Naive thymus-derived CD8-positive, alpha-beta T cell (primary cell): Measurements from ENCODE around the gene A4GNT. TPM values are rescaled to one million over a fixed set of nuclear protein-coding genes. Genes with fewer than 3 reads are reported as not detected.
A peak's percentile ranks its signal among the peaks of the same experiment; 100 is the strongest.
"Not testable (repeated sequence)": the region's sequence is repeated elsewhere in the genome, so short reads cannot be mapped to it uniquely, and the experiment has no call there.

Experiments used
- ATAC-seq, 2 donors: fragments of 150-1000 bp; cut with Tn5 transposase in 1 of 2; sonication (Bioruptor Pico), chemical (Tn5 transposase) in 1 of 2; 1 replicate in 1 of 2; 2 replicates in 1 of 2; pipeline ENCODE4 v1.10.0; 2021; ENCODE audit warnings: mild to moderate bottlenecking in 2 of 2, moderate library complexity in 2 of 2
- POLR2A ChIA-PET: fragments of 350-600 bp; sonication (Branson Sonifier 250); formaldehyde crosslinking; loops from one replicate; lab custom pipeline; 2021; ENCODE audit warnings: antibody characterized with exemption; lab: Charles Lee
- DNase-seq, 10 donors: peaks; one replicate each; pipeline versions ENCODE4 v3.0.0 to v3.0.0-alpha.2; 2020 to 2022
- H3K27ac Mint-ChIP-seq, 10 donors: one replicate each; pipeline ENCODE4 v1.8.0; 2020 to 2022; ENCODE audit warnings: mild to moderate bottlenecking in 10 of 10, mixed read lengths in 10 of 10, moderate library complexity in 4 of 10, inconsistent platforms in 1 of 10
- H3K27me3 Mint-ChIP-seq, 5 donors: one replicate each; pipeline ENCODE4 v1.8.0; 2021 to 2022; ENCODE audit warnings: mixed read lengths in 5 of 5
- H3K36me3 Mint-ChIP-seq, 3 donors: one replicate each; pipeline ENCODE4 v1.8.0; 2020 to 2022; ENCODE audit warnings: mixed read lengths in 3 of 3, mild to moderate bottlenecking in 2 of 3, inconsistent platforms in 1 of 3
- H3K4me1 Mint-ChIP-seq, 4 donors: one replicate each; pipeline ENCODE4 v1.8.0; 2021 to 2022; ENCODE audit warnings: mixed read lengths in 4 of 4
- H3K4me3 Mint-ChIP-seq, 10 donors: one replicate each; pipeline ENCODE4 v1.8.0; 2020 to 2022; ENCODE audit warnings: mild to moderate bottlenecking in 10 of 10, mixed read lengths in 10 of 10, moderate library complexity in 6 of 10, inconsistent platforms in 1 of 10
- H3K9me3 Mint-ChIP-seq, 9 donors: one replicate each; pipeline ENCODE4 v1.8.0; 2020 to 2022; ENCODE audit warnings: mixed read lengths in 9 of 9, mild to moderate bottlenecking in 3 of 9, inconsistent platforms in 1 of 9, moderate library complexity in 1 of 9
- polyA plus RNA-seq, 3 donors: library from polyadenylated mRNA; unstranded; fragments of 300-500 nt; fragmentation: Illumina TruSeq; gene quantifications; one replicate each; pipeline ENCODE4 v1.2.3, GENCODE V29; 2021
- total RNA-seq, 8 experiments: library from RNA in 2 of 8; stranded (reverse) in 2 of 8; gene quantifications; one replicate each; pipeline ENCODE4 v1.2.3 and lab custom pipeline; 2021 to 2026

The A4GNT gene
- total and polyA plus RNA-seq, 5 experiments from 2014 or later: not detected

DNA sequence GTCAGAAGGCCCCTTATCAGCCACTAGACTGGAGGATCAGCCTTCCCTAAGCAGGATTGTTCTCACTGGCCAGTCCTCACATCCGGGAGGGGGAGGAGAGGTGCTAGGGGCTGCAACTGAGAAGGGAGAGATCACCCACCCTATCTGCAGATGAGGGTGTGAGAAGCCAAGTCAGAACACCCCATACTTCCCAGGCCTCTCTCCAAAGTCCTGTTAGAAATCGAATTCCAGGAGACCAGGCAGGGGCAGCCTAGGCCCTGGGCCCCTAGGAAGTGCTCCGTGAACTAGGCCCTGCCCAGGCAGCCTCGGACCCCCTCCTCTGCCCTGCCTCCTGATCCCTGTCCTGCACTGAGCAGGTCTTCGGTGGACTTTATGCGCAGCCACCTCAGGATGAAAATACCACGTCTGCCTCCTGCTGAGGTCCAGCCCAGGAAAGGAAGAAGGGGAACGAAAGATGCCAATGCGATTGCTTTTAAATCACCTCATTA lies 17.7 kb downstream of the A4GNT start:
- POLR2A ChIA-PET: no interaction called here
- Mint-ChIP-seq H3K4me3 (peak overlapping the region; percentile 46 to 83 (median 75)), H3K4me1 (peaks cover 5 to 21% (median 14%) of the 10 kb centered on the region in 4 donors), H3K27me3 (peaks cover 22 to 78% (median 40%) of the 10 kb centered on the region in 5 donors), H3K9me3 (peaks cover 0 to 2% (median 0%) of the 10 kb centered on the region in 9 donors), H3K27ac (no peak overlapping the region), H3K36me3 (no peaks in the 10 kb centered on the region)
- no peak for DNase-seq
- ATAC-seq: no peak

DNA sequence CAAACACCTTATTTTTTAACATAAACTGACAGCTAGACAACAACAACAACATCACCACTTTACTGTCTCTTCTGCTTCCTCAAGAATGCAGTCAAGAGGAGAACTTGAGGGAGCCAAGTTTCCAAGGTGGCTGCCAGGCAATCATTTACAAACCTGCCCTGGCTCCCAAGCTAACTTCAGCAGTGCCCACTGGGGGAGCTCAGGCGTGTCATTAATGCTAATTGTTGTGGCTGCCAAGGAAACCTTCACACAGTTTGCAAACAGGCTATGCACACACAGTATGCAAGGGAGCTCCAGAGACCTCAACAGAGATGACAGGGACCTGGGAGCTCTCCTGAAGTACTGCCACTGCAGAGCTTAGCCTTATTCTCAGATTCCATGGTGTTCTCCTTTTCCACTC lies 18.9 kb downstream of the A4GNT start:
- H3K27ac Mint-ChIP-seq: no peak overlapping the region
- H3K9me3 Mint-ChIP-seq: peaks cover 0 to 2% (median 0%) of the 10 kb centered on the region in 9 donors
- H3K4me1 Mint-ChIP-seq: peaks cover 5 to 21% (median 14%) of the 10 kb centered on the region in 4 donors
- no peak for ATAC-seq
- H3K27me3 Mint-ChIP-seq: peaks cover 19 to 73% (median 39%) of the 10 kb centered on the region in 5 donors
- DNase-seq: no peak
- peak overlapping the region in 2 of 10 donors; percentile 29 to 52 for H3K4me3 Mint-ChIP-seq
- POLR2A ChIA-PET: no interaction called here
- H3K36me3 Mint-ChIP-seq: no peaks in the 10 kb centered on the region

DNA sequence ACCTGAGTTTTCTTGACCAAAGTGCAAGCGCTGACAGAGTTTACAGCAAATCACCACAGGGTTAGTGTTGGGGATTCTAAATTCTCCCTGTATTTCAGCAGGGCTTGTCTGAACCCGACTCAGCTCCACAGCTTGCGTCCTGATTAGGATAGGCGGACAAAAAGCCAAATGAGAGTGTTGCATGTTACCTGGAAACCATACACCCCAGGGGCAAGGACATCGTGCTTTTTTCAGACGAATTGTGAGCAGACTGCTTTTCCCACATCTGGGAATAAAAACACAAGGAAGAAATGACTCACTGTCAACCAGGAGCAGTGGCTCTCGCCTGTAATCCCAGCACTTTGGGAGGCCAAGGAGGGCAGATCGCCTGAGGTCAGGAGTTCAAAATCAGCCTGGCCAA lies 19.8 kb downstream of the A4GNT start:
- peaks cover 0 to 2% (median 0%) of the 10 kb centered on the region in 9 donors for H3K9me3 Mint-ChIP-seq
- H3K36me3 Mint-ChIP-seq: no peaks in the 10 kb centered on the region
- DNase-seq: no peak
- H3K4me1 Mint-ChIP-seq: peaks cover 5 to 21% (median 14%) of the 10 kb centered on the region in 4 donors
- no peak overlapping the region for H3K4me3 Mint-ChIP-seq
- POLR2A ChIA-PET: no interaction called here
- H3K27ac Mint-ChIP-seq: no peak overlapping the region
- no peak for ATAC-seq
- peaks cover 19 to 72% (median 40%) of the 10 kb centered on the region in 5 donors for H3K27me3 Mint-ChIP-seq

DNA sequence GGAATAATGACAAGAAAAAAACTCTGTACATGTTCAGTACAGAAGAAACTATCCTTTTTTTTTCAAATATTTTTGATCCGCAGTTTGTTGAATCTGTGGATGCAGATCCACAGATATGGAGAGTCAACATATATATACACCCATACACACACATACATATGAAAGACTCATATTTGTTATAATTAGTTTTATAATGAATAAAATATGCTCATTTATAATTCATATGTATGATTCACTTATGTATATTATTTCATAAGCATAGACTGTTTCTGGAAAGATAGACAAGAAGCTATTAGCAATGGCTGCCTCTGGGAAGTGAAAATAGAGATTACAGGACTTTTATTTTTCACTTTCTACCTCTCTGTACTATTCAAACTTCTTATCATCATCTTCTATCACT lies 26.6 kb downstream of the A4GNT start:
- Mint-ChIP-seq H3K4me1 (no peaks in the 10 kb centered on the region), H3K27me3 (peaks cover 7 to 19% (median 13%) of the 10 kb centered on the region in 5 donors), H3K9me3 (no peaks in the 10 kb centered on the region), H3K4me3 (no peak overlapping the region), H3K27ac (no peak overlapping the region), H3K36me3 (no peaks in the 10 kb centered on the region)
- DNase-seq: no peak
- ATAC-seq: no peak
- POLR2A ChIA-PET: no interaction called here

DNA sequence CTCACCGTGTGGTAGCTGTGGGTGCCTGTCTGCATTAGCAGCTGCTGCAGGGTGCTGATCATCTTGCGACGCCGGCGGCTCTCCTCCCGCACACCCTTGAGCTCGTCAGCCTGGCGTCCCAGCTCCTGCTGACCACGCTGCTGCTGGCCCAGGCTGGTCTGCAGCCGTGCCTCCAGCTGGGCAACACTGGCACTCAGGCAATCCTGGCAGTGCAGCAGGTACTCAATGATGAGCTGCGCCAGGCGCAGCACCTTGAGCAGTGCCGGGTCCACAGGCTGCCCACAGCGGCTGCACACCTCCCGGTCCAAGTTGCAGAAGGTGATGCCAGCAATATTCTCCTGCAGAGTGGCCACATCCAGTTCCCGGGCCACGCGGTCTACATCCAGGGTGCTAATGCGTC lies 28.7 kb downstream of the A4GNT start:
- H3K27ac Mint-ChIP-seq: no peak overlapping the region
- POLR2A ChIA-PET: no interaction called here

DNA sequence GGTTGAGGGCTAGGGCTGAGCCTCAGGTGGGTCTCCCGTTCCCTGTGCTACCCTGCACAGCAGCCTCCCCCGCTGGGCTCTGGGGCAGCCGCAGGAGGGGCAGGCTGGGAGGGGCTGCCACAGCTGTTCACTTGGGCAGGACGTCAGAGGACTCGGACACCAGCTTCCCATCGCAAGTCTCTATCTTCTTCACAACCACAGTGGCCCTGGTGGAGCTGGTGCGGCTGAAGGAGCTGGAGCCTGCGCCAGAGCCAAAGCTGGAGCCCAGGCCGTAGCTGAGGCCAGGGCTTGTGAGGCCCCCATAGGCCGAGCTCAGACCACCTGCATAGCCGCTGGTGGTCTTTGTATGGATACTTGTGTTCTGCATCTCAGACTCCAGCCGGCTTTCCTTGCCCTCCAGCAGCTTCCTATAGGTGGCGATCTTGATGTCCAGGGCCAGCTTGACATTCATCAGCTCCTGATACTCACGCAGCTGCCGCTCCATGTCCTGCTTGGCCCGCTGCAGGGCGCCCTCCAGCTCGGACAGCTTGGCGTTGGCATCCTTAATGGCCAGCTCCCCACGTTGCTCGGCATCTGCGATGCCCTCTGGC lies 30.7 kb downstream of the A4GNT start:
- POLR2A ChIA-PET, H3K4me3 Mint-ChIP-seq, H3K27ac Mint-ChIP-seq, ATAC-seq, H3K36me3 Mint-ChIP-seq, H3K4me1 Mint-ChIP-seq, H3K9me3 Mint-ChIP-seq, DNase-seq: not testable (repeated sequence)
- H3K27me3 Mint-ChIP-seq: peaks cover 0 to 12% (median 2%) of the 10 kb centered on the region in 5 donors

More for the DNA sequence above, 28.7 kb downstream of the A4GNT start:
- Mint-ChIP-seq H3K36me3 (no peaks in the 10 kb centered on the region), H3K9me3 (no peaks in the 10 kb centered on the region), H3K27me3 (peaks cover 1 to 15% (median 6%) of the 10 kb centered on the region in 5 donors), H3K4me1 (no peaks in the 10 kb centered on the region), H3K4me3 (no peak overlapping the region)
- ATAC-seq (no peak), DNase-seq (no peak)

DNA sequence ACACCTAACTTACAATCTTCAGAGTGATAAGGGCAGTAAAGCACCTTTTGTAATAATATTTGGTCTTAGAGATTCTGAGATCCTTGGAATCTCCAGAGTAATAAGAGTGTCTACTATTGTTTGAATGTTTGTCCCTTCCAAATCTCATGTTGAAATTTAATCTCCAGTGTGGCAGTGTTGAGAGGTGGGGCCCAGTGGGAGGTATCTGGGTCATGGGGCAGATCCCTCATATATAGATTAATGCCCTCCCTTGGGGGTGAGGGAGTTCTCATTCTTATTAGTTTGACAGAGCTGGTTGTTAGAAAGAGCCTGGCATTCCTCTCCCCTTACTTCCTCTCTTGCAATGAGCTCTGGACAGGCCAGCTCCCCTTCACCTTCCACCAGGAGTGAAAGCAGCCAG lies 32.8 kb downstream of the A4GNT start:
- ATAC-seq: no peak
- H3K27ac Mint-ChIP-seq: peak overlapping the region in 1 of 10 donors; percentile 41
- POLR2A ChIA-PET: no interaction called here
- peaks cover 0 to 15% (median 2%) of the 10 kb centered on the region in 5 donors for H3K27me3 Mint-ChIP-seq
- no peak for DNase-seq
- H3K4me1 Mint-ChIP-seq: no peaks in the 10 kb centered on the region
- no peak overlapping the region for H3K4me3 Mint-ChIP-seq
- no peaks in the 10 kb centered on the region for H3K36me3 Mint-ChIP-seq
- no peaks in the 10 kb centered on the region for H3K9me3 Mint-ChIP-seq

DNA sequence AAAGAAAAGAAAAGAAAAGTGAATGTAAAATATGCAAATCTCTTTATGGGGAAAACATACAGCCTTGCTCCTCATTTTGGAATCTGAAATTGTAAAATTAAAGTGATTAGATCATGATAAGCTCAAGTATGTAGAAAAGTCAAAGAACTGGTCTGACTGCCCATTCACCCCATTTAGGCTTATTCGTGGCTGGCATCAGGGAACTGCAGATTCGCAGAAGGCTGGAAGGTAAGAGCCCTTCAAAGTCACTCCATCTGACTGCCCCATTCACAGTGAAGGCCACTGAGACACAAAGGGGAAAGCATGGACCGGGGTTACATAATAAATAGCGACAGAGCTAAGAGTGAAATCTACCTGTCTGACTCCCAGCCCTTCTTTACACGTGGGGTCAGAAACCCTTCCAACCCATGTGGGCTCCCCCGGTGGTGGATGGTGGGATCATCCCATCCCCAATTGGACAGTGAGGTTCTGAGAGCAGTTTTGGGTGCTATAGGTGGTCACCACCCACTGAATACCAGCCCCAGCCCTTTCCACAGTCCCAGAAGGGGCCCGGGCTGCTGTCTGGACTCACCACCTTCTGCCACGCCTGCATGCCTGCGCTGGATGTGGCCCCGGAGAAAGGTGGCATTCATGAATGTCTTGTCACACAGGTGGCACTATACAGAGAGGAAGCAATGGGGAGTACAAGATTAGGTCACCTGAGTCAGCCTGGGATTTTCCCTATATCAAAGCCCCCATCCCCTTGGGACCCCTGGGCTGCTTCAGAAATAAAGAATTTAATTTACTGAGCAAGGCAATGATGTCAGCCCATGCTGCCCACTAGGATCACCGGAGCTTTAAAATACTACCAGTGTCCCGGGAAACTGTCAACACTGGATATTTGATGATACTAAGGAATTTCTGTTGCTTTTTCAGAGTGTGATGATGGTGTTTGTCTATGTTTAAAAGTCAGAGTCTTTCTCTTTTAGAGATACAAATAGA lies 34.7 kb downstream of the A4GNT start:
- Mint-ChIP-seq H3K9me3 (peaks cover 0 to 2% (median 0%) of the 10 kb centered on the region in 9 donors), H3K27me3 (peaks cover 0 to 9% (median 3%) of the 10 kb centered on the region in 5 donors), H3K4me1 (no peaks in the 10 kb centered on the region), H3K4me3 (no peak overlapping the region), H3K27ac (no peak overlapping the region), H3K36me3 (no peaks in the 10 kb centered on the region)
- DNase-seq (no peak), ATAC-seq (peak in 1 of 2 donors; percentile 41)
- POLR2A ChIA-PET: no interaction called here

DNA sequence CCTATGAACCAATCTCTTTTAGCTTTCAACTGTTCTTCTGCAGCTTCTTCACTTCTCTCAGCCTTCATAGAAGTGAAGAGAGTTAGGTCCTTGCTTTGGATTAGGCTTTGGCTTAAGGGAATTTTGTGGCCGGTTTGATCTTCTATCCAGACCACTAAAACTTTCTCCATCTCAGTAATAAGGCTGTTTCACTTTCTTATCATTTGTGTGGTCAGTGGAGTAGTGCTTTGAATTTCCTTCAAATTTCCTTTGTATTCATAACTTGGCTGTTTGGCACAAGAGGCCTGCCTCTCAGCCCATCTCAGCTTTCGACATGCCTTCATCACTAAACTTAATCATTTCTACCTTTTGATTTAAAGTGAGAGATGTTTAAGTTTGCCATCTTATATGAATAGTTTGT lies 38.5 kb downstream of the A4GNT start:
- ATAC-seq: no peak
- no peak for DNase-seq
- Mint-ChIP-seq H3K9me3 (peaks cover 0 to 2% (median 0%) of the 10 kb centered on the region in 9 donors), H3K4me3 (no peak overlapping the region), H3K27me3 (peaks cover 2 to 9% (median 8%) of the 10 kb centered on the region in 5 donors), H3K27ac (no peak overlapping the region), H3K36me3 (no peaks in the 10 kb centered on the region), H3K4me1 (peaks cover 0 to 2% (median 0%) of the 10 kb centered on the region in 4 donors)
- POLR2A ChIA-PET: no interaction called here

DNA sequence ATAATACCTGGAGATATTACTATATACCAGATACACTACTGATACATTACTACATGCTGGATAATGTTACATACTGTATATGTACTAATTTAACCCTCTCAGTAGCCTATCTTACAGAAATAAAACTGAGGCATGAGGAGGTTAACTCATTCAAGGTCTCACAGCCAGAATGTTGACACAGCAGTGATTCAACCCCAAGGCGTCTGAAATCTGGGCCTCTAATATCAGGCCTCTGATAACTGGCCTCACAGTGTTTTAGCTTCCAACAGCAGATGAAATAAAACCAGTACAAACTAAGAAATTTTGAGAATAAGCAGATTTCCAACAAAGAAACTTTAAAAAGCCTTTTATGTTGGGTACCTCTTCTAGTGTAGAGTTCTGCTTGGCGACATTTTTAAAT lies 40.2 kb downstream of the A4GNT start:
- H3K27me3 Mint-ChIP-seq: peaks cover 2 to 13% (median 8%) of the 10 kb centered on the region in 5 donors
- DNase-seq (no peak), ATAC-seq (no peak)
- H3K4me3 Mint-ChIP-seq: no peak overlapping the region
- no peaks in the 10 kb centered on the region for H3K36me3 Mint-ChIP-seq
- POLR2A ChIA-PET: no interaction called here
- no peak overlapping the region for H3K27ac Mint-ChIP-seq
- peaks cover 0 to 2% (median 0%) of the 10 kb centered on the region in 9 donors for H3K9me3 Mint-ChIP-seq
- H3K4me1 Mint-ChIP-seq: peaks cover 0 to 2% (median 0%) of the 10 kb centered on the region in 4 donors

DNA sequence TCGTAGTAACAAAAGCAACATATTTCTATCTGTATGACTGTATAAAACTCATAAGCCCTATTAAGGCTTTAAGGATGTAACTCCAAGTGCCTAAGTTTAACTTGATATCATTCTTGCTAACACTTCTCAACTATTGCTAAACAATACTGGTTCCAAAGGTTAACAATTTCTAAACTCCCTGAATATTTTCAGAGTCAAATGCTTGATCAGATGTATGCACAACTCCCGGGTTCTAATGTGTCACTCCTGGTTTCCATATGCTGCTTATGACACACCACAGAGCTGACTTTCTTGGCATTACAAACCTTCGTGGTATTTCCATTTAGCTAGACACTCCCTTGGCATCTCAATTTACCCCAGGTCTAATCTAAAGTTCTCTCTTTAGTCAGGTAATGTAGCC lies 43.1 kb downstream of the A4GNT start:
- Mint-ChIP-seq H3K36me3 (no peaks in the 10 kb centered on the region), H3K9me3 (peaks cover 0 to 2% (median 0%) of the 10 kb centered on the region in 9 donors), H3K27ac (no peak overlapping the region), H3K4me1 (peaks cover 0 to 2% (median 0%) of the 10 kb centered on the region in 4 donors), H3K27me3 (peaks cover 3 to 12% (median 8%) of the 10 kb centered on the region in 5 donors), H3K4me3 (no peak overlapping the region)
- POLR2A ChIA-PET: no interaction called here
- DNase-seq (no peak), ATAC-seq (no peak)

DNA sequence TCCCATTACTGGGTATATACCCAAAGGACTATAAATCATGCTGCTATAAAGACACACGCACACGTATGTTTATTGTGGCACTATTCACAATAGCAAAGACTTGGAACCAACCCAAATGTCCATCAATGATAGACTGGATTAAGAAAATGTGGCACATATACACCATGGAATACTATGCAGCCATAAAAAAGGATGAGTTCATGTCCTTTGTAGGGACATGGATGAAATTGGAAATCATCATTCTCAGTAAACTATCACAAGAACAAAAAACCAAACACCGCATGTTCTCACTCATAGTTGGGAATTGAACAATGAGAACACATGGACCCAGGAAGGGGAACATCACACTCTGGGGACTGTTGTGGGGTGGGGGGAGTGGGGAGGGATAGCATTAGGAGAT lies 46.4 kb downstream of the A4GNT start:
- POLR2A ChIA-PET, DNase-seq, H3K4me3 Mint-ChIP-seq, H3K27ac Mint-ChIP-seq, H3K36me3 Mint-ChIP-seq, ATAC-seq, H3K9me3 Mint-ChIP-seq: not testable (repeated sequence)
- H3K4me1 Mint-ChIP-seq: peaks cover 0 to 19% (median 13%) of the 10 kb centered on the region in 4 donors
- H3K27me3 Mint-ChIP-seq: peaks cover 3 to 17% (median 7%) of the 10 kb centered on the region in 5 donors

DNA sequence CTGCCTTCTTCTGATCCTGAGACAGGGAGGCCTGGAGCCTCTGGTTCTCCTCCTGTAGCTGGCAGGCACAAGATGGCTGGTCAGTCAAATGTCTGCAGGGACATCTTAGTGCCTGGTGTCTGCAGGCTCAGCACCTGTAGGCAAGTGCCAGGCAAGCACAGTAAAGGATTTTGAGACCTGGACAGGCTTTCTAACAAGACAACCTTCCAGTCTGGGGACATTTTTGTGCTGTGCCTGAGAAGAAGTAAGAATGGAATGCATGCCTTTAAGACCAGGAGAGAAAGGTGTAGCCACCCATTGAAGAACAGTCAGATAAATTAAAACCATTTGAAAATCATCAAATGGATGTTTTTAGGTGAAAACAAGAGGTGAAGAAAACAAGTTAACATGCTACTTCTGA lies 48.0 kb downstream of the A4GNT start:
- H3K27me3 Mint-ChIP-seq: peaks cover 3 to 14% (median 4%) of the 10 kb centered on the region in 5 donors
- no peak overlapping the region for H3K4me3 Mint-ChIP-seq

More for the DNA sequence above, 48.0 kb downstream of the A4GNT start:
- H3K27ac Mint-ChIP-seq: no peak overlapping the region
- H3K9me3 Mint-ChIP-seq: no peaks in the 10 kb centered on the region
- DNase-seq (no peak), ATAC-seq (no peak)
- POLR2A ChIA-PET: no interaction called here
- H3K36me3 Mint-ChIP-seq: no peaks in the 10 kb centered on the region
- peaks cover 0 to 19% (median 12%) of the 10 kb centered on the region in 4 donors for H3K4me1 Mint-ChIP-seq
